Epithelial cell of esophagus (primary cell): Measurements from ENCODE around the gene KLHL12.
"Not testable (repeated sequence)": the region's sequence is repeated elsewhere in the genome, so short reads cannot be mapped to it uniquely, and the experiment has no call there.

Experiments used
- DNase-seq: peaks from one replicate; pipeline ENCODE4 v3.0.0; 2010; ENCODE audit warnings: low read depth
- H3K4me3 ChIP-seq: 2 replicates; pipeline ENCODE4 v1.5.1; 2011; ENCODE audit warnings: mild to moderate bottlenecking, low read length, control low read depth
- CTCF ChIP-seq: IDR thresholded peaks from 2 replicates; pipeline ENCODE4 v1.5.1; 2011; ENCODE audit warnings: low read depth, mild to moderate bottlenecking, low read length, control low read depth, inconsistent platforms; ENCODE audit not compliant: insufficient read depth; ENCODE audit errors: missing control alignments

The KLHL12 gene

DNA sequence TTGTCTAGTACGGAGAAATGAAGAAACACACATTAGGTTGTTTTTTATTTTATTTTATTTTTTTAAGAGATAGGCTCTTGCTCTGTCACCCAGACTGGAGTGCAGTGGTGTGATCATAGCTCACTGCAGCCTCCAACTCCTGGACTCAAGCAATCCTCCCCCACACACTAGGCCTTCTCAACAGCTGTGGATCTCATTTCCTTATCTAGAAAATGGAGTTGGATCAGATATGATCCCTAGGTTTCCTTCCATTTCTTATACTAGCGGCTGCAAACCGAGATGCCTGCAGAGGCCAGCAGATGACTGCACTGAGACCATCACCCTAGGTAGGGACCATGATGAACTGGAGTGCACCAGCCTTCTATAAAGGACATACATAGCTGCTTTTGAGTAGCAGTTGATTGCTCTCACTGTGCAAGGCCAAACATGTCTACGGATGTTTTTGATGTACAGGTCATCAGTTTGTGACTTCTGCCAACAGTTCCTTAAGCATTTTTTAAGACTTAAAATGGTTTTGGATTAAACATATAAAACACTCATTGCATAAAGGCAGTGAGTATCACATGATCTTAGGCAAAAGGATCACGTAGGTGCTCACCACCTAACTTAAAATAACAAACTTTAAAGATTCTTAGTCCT lies 11.4 kb upstream of the KLHL12 start:
- peak; percentile 35 for DNase-seq
- no peak for TF ChIP-seq CTCF
- H3K4me3 ChIP-seq, result no peak overlapping the region

GRCh38 chr1:202936409-202936808 lies 9.4 kb upstream of the KLHL12 start:
- not testable (repeated sequence) for H3K4me3 ChIP-seq, DNase-seq

DNA sequence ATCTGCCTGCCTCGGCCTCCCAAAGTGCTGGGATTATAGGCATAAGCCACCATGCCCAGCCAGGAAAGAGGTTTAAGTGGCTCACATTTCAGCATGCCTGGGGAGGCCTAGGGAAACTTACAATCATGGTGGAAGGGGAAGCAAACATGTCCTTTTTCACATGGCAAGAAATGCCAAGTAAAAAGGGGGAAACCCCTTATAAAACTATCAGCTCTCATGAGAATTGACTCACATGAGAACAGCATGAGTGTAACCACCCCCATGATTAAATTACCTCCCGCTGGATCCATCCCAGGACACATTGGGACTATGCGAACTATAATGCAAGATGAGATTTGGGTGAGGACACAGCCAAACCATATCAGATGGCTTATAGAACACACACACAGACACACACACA lies 8.8 kb upstream of the KLHL12 start:
- no peak for DNase-seq
- H3K4me3 ChIP-seq, result no peak overlapping the region
- no peak for TF ChIP-seq CTCF

- no peak overlapping the region for H3K4me3 ChIP-seq
- no peak for DNase-seq
- no peak for TF ChIP-seq CTCF
Measured at GRCh38 chr1:202934755-202935154, 7.7 kb upstream of the KLHL12 start.

- H3K4me3 ChIP-seq, result no peak overlapping the region
- TF ChIP-seq CTCF, result no peak
- no peak for DNase-seq
Measured at GRCh38 chr1:202932476-202932875, 5.4 kb upstream of the KLHL12 start.

DNA sequence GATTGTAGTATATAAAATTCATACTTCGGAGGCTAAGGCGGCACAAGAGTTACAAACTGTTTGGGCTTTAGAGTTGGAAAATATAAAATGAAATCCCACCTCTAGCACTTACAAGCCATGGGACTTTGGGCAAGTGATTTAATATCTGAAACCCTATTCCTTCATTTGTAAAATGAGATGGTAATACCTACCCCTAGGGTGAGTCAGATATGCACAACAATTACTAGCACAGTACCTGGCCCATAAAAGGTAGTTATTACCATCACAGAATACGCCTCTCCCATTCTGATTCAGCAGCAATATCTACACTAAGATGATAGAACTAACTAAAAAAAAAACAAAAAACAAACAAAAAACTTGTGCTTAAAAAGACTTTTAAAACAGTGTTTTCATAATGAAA lies 3.5 kb downstream of the KLHL12 start:
- DNase-seq, result peak; percentile 53
- H3K4me3 ChIP-seq, result no peak overlapping the region
- no peak for TF ChIP-seq CTCF

GRCh38 chr1:202919615-202920014 lies 7.4 kb downstream of the KLHL12 start:
- H3K4me3 ChIP-seq, result no peak overlapping the region
- DNase-seq, result no peak
- TF ChIP-seq CTCF, result no peak
